Measurements from ENCODE around the gene INO80.

GRCh38 chr15:40990789-40991188 lies 125.3 kb downstream of the INO80 start:
- no peak for TF ChIP-seq EZH2 (IDR thresholded peaks at IDR 0.05; ENCODE audit: low read length, unreplicated experiment)
- no peak for TF ChIP-seq CTCF (conservative IDR thresholded peaks at IDR 0.05; ENCODE audit: low read depth, low read length)
- TF ChIP-seq EZH2phosphoT487 (IDR thresholded peaks at IDR 0.05; ENCODE audit: borderline replicate concordance, low read length): no peak
